WERI-Rb-1 (cell line): ENCODE data around the gene NADSYN1.

Experiments
- DNase-seq: peaks from one replicate; pipeline ENCODE4 v3.0.0-alpha.2; 2020
- H3K27ac ChIP-seq: fragments of 250-450 bp; sonication (Bioruptor Pico); 2 replicates; pipeline ENCODE4 v1.5.1; 2020; ENCODE audit warnings: mild to moderate bottlenecking, moderate library complexity
- H3K27me3 ChIP-seq: fragments of 250-450 bp; sonication (Bioruptor Pico); 2 replicates; pipeline ENCODE4 v1.5.1; 2021; ENCODE audit warnings: mild to moderate bottlenecking, low read depth, moderate library complexity; ENCODE audit not compliant: insufficient read depth, severe bottlenecking
- H3K36me3 ChIP-seq: fragments of 250-450 bp; sonication (Bioruptor Pico); 2 replicates; pipeline ENCODE4 v1.5.1; 2020; ENCODE audit warnings: mild to moderate bottlenecking, moderate library complexity
- H3K4me3 ChIP-seq: 2 replicates; pipeline ENCODE4 v1.5.1; 2011; ENCODE audit warnings: low read depth, mild to moderate bottlenecking, control low read depth, low read length
- H3K9me3 ChIP-seq: fragments of 250-450 bp; sonication (Bioruptor Pico); 2 replicates; pipeline ENCODE4 v1.5.1; 2021; ENCODE audit warnings: mild to moderate bottlenecking, moderate library complexity; ENCODE audit not compliant: severe bottlenecking
- CTCF ChIP-seq: IDR thresholded peaks from 2 replicates; pipeline ENCODE4 v1.5.1; 2011; ENCODE audit warnings: low read depth, mild to moderate bottlenecking, control low read depth, inconsistent platforms, low read length

The NADSYN1 gene

GRCh38 chr11:71450939-71451338 is 2.1 kb upstream of the NADSYN1 start:
- DNase-seq = no peak
- TF ChIP-seq CTCF = no peak
- Histone ChIP-seq H3K4me3 (no peak overlapping the region), H3K27ac (no peak overlapping the region), H3K27me3 (no peaks in the 10 kb centered on the region), H3K9me3 (no peaks in the 10 kb centered on the region), H3K36me3 (peaks cover 28% of the 10 kb centered on the region)

- H3K4me3 ChIP-seq = peak overlapping the region; percentile 71
- DNase-seq = peak; percentile 79
- TF ChIP-seq CTCF = no peak
- H3K9me3 ChIP-seq = no peaks in the 10 kb centered on the region
- H3K36me3 ChIP-seq = peaks cover 26% of the 10 kb centered on the region
- no peaks in the 10 kb centered on the region for H3K27me3 ChIP-seq
- peak overlapping the region; percentile 60 for H3K27ac ChIP-seq
These were observed 1.3 kb upstream of the NADSYN1 start for GRCh38 chr11:71451596-71452198.

- peak overlapping the region; percentile 71 for H3K4me3 ChIP-seq
- peaks cover 26% of the 10 kb centered on the region for H3K36me3 ChIP-seq
- H3K9me3 ChIP-seq = no peaks in the 10 kb centered on the region
These were observed 585 bp upstream of the NADSYN1 start for GRCh38 chr11:71452199-71453036.

GRCh38 chr11:71453918-71454304 is 908 bp downstream of the NADSYN1 start:
- no peaks in the 10 kb centered on the region for H3K9me3 ChIP-seq
- no peak for DNase-seq
- H3K4me3 ChIP-seq = peak overlapping the region; percentile 71
- no peaks in the 10 kb centered on the region for H3K27me3 ChIP-seq
- TF ChIP-seq CTCF = no peak
- H3K27ac ChIP-seq = no peak overlapping the region
- H3K36me3 ChIP-seq = peaks cover 30% of the 10 kb centered on the region

More at GRCh38 chr11:71452199-71453036, 585 bp upstream of the NADSYN1 start:
- peak overlapping the region; percentile 60 for H3K27ac ChIP-seq
- no peak for TF ChIP-seq CTCF
- H3K27me3 ChIP-seq = no peaks in the 10 kb centered on the region
- DNase-seq = peak; percentile 44

GRCh38 chr11:71454470-71455113 is 1.6 kb downstream of the NADSYN1 start:
- Histone ChIP-seq H3K9me3 (no peaks in the 10 kb centered on the region), H3K27me3 (no peaks in the 10 kb centered on the region), H3K4me3 (no peak overlapping the region), H3K27ac (no peak overlapping the region), H3K36me3 (peaks cover 31% of the 10 kb centered on the region)
- no peak for TF ChIP-seq CTCF
- no peak for DNase-seq
